Raji (cell line): ENCODE results near the gene BCAR3.

Experiments
- POLR2A ChIP-seq: IDR thresholded peaks from 2 replicates; pipeline ENCODE4 v1.6.1; 2011; ENCODE audit warnings: low read depth, low read length, control low read depth; ENCODE audit not compliant: insufficient read depth

BCAR3 gene

GRCh38 chr1:93648656-93649055 lies 33.0 kb downstream of the BCAR3 start:
- TF ChIP-seq POLR2A, result no peak

GRCh38 chr1:93641527-93641926 lies 40.1 kb downstream of the BCAR3 start:
- no peak for TF ChIP-seq POLR2A

GRCh38 chr1:93640656-93641440 lies 40.8 kb downstream of the BCAR3 start:
- TF ChIP-seq POLR2A, result no peak

- no peak for TF ChIP-seq POLR2A
Measured at GRCh38 chr1:93638981-93639380, 42.7 kb downstream of the BCAR3 start.

- no peak for TF ChIP-seq POLR2A
Measured at GRCh38 chr1:93638307-93638847, 43.3 kb downstream of the BCAR3 start.

- TF ChIP-seq POLR2A, result no peak
Measured at GRCh38 chr1:93636712-93637111, 44.9 kb downstream of the BCAR3 start.

- TF ChIP-seq POLR2A, result no peak
Measured at GRCh38 chr1:93635614-93636543, 45.8 kb downstream of the BCAR3 start.

- no peak for TF ChIP-seq POLR2A
Measured at GRCh38 chr1:93633313-93633712, 48.3 kb downstream of the BCAR3 start.

GRCh38 chr1:93631626-93632365 lies 49.8 kb downstream of the BCAR3 start:
- no peak for TF ChIP-seq POLR2A

GRCh38 chr1:93630168-93630567 lies 51.5 kb downstream of the BCAR3 start:
- no peak for TF ChIP-seq POLR2A

- no peak for TF ChIP-seq POLR2A
Measured at GRCh38 chr1:93629101-93630059, 52.3 kb downstream of the BCAR3 start.

GRCh38 chr1:93628681-93629080 lies 53.0 kb downstream of the BCAR3 start:
- no peak for TF ChIP-seq POLR2A

GRCh38 chr1:93625582-93626327 lies 55.9 kb downstream of the BCAR3 start:
- no peak for TF ChIP-seq POLR2A
